ENCODE measurements around the gene MRGPRE.

Gene MRGPRE

GRCh38 chr11:3227568-3228444, 4.4 kb downstream of the MRGPRE start:
- no peak overlapping the region for H3K27ac ChIP-seq (ENCODE audit: low read depth, low read length)

DNA sequence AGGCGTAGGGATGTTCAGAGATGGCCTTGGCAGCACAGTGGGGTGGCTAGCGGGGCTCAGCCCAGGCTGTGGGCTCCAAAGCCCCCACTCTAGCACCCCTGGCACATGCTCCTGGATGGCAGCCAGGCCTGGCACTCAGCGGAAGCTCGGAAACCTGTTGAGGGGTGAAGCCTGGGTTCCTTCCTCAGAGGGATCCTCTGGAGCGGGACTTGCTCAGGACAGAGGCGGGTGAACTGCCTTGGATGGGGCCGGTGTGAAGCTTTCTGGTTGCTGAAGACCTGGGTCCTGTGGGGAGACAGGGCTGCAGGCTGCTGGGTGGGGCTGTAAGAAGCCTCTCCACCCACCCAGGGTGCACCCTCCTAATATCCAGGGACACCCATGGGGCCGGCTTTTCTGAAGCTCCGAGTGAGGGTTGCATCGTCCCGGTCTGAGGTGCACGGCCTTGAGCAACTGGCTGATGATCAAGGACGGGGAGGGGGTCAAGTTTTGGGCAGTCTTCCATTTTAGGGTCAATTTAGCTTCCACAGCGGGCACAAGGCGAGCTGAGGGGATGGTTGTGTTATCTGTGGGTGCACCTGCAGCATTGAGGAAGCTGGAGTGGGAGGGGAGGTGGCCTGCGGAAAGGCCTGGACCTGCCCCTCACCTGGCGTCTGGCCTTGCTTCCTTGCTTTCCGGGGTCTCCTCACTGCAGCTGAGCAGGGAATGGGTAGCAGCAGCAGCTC, 5.2 kb downstream of the MRGPRE start:
- Histone ChIP-seq H3K27ac (ENCODE audit: low read depth, low read length) (no peak overlapping the region), H3K4me1 (ENCODE audit: control insufficient read depth, low read length) (no peaks in the 10 kb centered on the region), H3K9me3 (ENCODE audit: control insufficient read depth, insufficient read depth, low read length) (no peaks in the 10 kb centered on the region), H3K9me2 (replicated peaks; ENCODE audit: control insufficient read depth, low read length) (no peaks in the 10 kb centered on the region), H3K4me3 (ENCODE audit: low read length) (no peak overlapping the region), H3K27me3 (ENCODE audit: control insufficient read depth, low read length) (no peaks in the 10 kb centered on the region), H3F3A (ENCODE audit: control insufficient read depth, insufficient read depth) (no peaks in the 10 kb centered on the region), H3K36me3 (ENCODE audit: control insufficient read depth, low read length) (no peaks in the 10 kb centered on the region), H4K20me1 (ENCODE audit: control insufficient read depth, insufficient read depth, low read depth, low read length) (no peaks in the 10 kb centered on the region), H3K4me2 (ENCODE audit: low read length) (no peak overlapping the region), H3K79me2 (ENCODE audit: control insufficient read depth, low read length) (no peaks in the 10 kb centered on the region)
- no peak for TF ChIP-seq EZH2phosphoT487 (IDR thresholded peaks at IDR 0.05; ENCODE audit: borderline replicate concordance, low read length)
- TF ChIP-seq, protein P1, sequence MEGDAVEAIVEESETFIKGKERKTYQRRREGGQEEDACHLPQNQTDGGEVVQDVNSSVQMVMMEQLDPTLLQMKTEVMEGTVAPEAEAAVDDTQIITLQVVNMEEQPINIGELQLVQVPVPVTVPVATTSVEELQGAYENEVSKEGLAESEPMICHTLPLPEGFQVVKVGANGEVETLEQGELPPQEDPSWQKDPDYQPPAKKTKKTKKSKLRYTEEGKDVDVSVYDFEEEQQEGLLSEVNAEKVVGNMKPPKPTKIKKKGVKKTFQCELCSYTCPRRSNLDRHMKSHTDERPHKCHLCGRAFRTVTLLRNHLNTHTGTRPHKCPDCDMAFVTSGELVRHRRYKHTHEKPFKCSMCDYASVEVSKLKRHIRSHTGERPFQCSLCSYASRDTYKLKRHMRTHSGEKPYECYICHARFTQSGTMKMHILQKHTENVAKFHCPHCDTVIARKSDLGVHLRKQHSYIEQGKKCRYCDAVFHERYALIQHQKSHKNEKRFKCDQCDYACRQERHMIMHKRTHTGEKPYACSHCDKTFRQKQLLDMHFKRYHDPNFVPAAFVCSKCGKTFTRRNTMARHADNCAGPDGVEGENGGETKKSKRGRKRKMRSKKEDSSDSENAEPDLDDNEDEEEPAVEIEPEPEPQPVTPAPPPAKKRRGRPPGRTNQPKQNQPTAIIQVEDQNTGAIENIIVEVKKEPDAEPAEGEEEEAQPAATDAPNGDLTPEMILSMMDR (IDR thresholded peaks at IDR 0.05; ENCODE audit: low read depth, low read length, poor library complexity, severe bottlenecking), result no peak

More at GRCh38 chr11:3227568-3228444, 4.4 kb downstream of the MRGPRE start:
- Histone ChIP-seq H3K4me2 (ENCODE audit: low read length) (no peak overlapping the region), H3K4me3 (ENCODE audit: low read length) (no peak overlapping the region), H3K27me3 (ENCODE audit: control insufficient read depth, low read length) (no peaks in the 10 kb centered on the region), H3K9me3 (ENCODE audit: control insufficient read depth, insufficient read depth, low read length) (no peaks in the 10 kb centered on the region), H4K20me1 (ENCODE audit: control insufficient read depth, insufficient read depth, low read depth, low read length) (no peaks in the 10 kb centered on the region), H3K79me2 (ENCODE audit: control insufficient read depth, low read length) (no peaks in the 10 kb centered on the region), H3F3A (ENCODE audit: control insufficient read depth, insufficient read depth) (no peaks in the 10 kb centered on the region), H3K4me1 (ENCODE audit: control insufficient read depth, low read length) (no peaks in the 10 kb centered on the region), H3K9me2 (replicated peaks; ENCODE audit: control insufficient read depth, low read length) (no peaks in the 10 kb centered on the region), H3K36me3 (ENCODE audit: control insufficient read depth, low read length) (no peaks in the 10 kb centered on the region)
- TF ChIP-seq, protein P1 (IDR thresholded peaks at IDR 0.05; ENCODE audit: low read depth, low read length, poor library complexity, severe bottlenecking), result no peak
- no peak for TF ChIP-seq EZH2phosphoT487 (IDR thresholded peaks at IDR 0.05; ENCODE audit: borderline replicate concordance, low read length)

DNA sequence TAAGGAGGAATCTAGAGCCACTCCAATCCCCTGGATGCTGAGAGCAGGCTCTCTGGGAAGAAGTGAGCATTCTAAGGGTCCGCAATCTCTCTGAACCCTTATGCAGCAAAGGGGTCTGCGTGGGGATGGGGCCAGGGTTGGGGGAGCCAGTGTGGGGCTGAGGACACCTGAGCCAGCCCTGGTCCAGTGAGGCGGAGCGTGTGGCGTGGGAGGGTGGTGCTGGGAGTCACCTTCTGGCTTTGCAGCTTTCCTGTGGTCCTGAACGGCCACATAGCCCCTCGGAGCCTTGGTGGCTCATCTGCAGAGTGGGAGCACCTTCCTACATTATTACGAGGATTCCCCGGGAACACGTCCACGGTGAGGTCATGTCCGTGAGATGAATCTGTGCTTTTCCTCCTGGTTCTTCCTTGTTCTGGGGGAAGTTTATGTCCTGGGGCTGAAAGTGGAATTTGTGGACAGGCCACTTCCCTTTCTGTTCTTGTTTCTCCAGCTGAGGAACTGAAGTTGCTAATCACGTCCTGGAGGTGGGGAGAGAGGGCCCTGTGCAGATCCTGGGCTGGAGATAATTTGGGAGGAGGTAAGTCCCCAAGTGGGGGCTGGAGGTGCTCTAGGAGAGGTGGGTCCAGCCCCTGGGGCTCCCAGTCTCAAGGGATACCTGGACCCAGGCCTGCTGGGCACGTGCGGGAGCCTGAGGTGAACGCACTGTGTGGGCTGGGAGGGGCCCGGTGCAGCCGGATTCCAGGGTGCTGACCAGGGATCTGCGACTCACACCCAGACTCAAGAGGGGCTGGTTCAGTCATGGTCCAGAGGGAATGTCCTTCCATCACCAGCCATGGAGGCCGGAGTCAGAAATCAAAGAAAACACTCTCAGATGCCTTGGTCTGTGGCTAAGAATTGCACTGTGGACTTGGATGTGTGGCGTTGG, 6.1 kb downstream of the MRGPRE start:
- Histone ChIP-seq H3K36me3 (ENCODE audit: control insufficient read depth, low read length) (no peaks in the 10 kb centered on the region), H3K27me3 (ENCODE audit: control insufficient read depth, low read length) (no peaks in the 10 kb centered on the region), H3K27ac (ENCODE audit: low read depth, low read length) (no peak overlapping the region), H3K4me2 (ENCODE audit: low read length) (no peak overlapping the region), H3K4me3 (ENCODE audit: low read length) (no peak overlapping the region), H3K4me1 (ENCODE audit: control insufficient read depth, low read length) (no peaks in the 10 kb centered on the region), H3K79me2 (ENCODE audit: control insufficient read depth, low read length) (no peaks in the 10 kb centered on the region), H3K9me2 (replicated peaks; ENCODE audit: control insufficient read depth, low read length) (no peaks in the 10 kb centered on the region), H3F3A (ENCODE audit: control insufficient read depth, insufficient read depth) (no peaks in the 10 kb centered on the region), H4K20me1 (ENCODE audit: control insufficient read depth, insufficient read depth, low read depth, low read length) (no peaks in the 10 kb centered on the region), H3K9me3 (ENCODE audit: control insufficient read depth, insufficient read depth, low read length) (no peaks in the 10 kb centered on the region)
- TF ChIP-seq, protein P1 (IDR thresholded peaks at IDR 0.05; ENCODE audit: low read depth, low read length, poor library complexity, severe bottlenecking), result no peak
- no peak for TF ChIP-seq EZH2phosphoT487 (IDR thresholded peaks at IDR 0.05; ENCODE audit: borderline replicate concordance, low read length)
